HepG2 (cell line): Measurements from ENCODE around the gene ATG2A. TPM values are rescaled to one million over a fixed set of nuclear protein-coding genes. Genes with fewer than 3 reads are reported as not detected.

Experiments
- ARID2 ChIP-seq: sonication (generic); formaldehyde crosslinking; IDR thresholded peaks from 2 replicates; pipeline ENCODE4 v1.8.1; 2022; ENCODE audit warnings: mild to moderate bottlenecking, missing genetic modification reagents, borderline replicate concordance
- BORCS8-MEF2B ChIP-seq: sonication (generic); formaldehyde crosslinking; IDR thresholded peaks from 2 replicates; pipeline ENCODE4 v1.8.0; 2022; ENCODE audit warnings: mild to moderate bottlenecking, missing genetic modification reagents
- CHD2 ChIP-seq: IDR thresholded peaks from 2 replicates; pipeline ENCODE4 v1.6.1; 2011; ENCODE audit warnings: low read depth, low read length, improper control_type of control experiment
- FOXK2 ChIP-seq: fragments of 450-650 bp; IDR thresholded peaks from 2 replicates; pipeline ENCODE4 v1.6.1; 2016
- HNRNPK ChIP-seq: fragments of 200-400 bp; formaldehyde crosslinking; IDR thresholded peaks from 2 replicates; pipeline ENCODE4 v1.6.1; 2018; ENCODE audit warnings: low read length, low read depth, moderate library complexity, mild to moderate bottlenecking; ENCODE audit not compliant: poor library complexity, severe bottlenecking
- JUN ChIP-seq: sonication (generic); formaldehyde crosslinking; IDR thresholded peaks from 2 replicates; pipeline ENCODE4 v1.4.0; 2020; ENCODE audit warnings: mild to moderate bottlenecking, missing genetic modification reagents
- NR2F1 ChIP-seq, 2 experiments: fragments of 450-650 bp in 1 of 2; formaldehyde crosslinking in 1 of 2; IDR thresholded peaks; 2 replicates each; pipeline versions ENCODE4 v1.5.0 to v1.6.1; 2016 to 2020; ENCODE audit warnings: mild to moderate bottlenecking in 1 of 2, missing compliant biosample characterization in 1 of 2, missing genetic modification reagents in 1 of 2, moderate library complexity in 1 of 2
- PAF1 ChIP-seq: IDR thresholded peaks from 2 replicates; pipeline ENCODE4 v1.6.1; 2016; ENCODE audit warnings: missing genetic modification reagents, missing compliant biosample characterization
- TOPORS ChIP-seq: sonication (generic); formaldehyde crosslinking; IDR thresholded peaks from 2 replicates; pipeline ENCODE4 v1.8.0; 2023; ENCODE audit warnings: mild to moderate bottlenecking, missing genetic modification reagents
- ZNF234 ChIP-seq: sonication (generic); formaldehyde crosslinking; conservative IDR thresholded peaks from 2 replicates; pipeline ENCODE4 v1.5.1; 2020; ENCODE audit warnings: mild to moderate bottlenecking, missing genetic modification reagents
- ZNF253 ChIP-seq: sonication (generic); formaldehyde crosslinking; IDR thresholded peaks from 2 replicates; pipeline ENCODE4 v1.8.0; 2022; ENCODE audit warnings: mild to moderate bottlenecking, missing genetic modification reagents, borderline replicate concordance
- ZNF333 ChIP-seq: sonication (generic); formaldehyde crosslinking; IDR thresholded peaks from 2 replicates; pipeline ENCODE4 v1.4.0; 2020; ENCODE audit warnings: mild to moderate bottlenecking, missing genetic modification reagents, borderline replicate concordance
- ZNF674 ChIP-seq: sonication (generic); formaldehyde crosslinking; IDR thresholded peaks from 2 replicates; pipeline ENCODE4 v1.5.0; 2020; ENCODE audit warnings: low read depth, mild to moderate bottlenecking, missing genetic modification reagents
- polyA plus RNA-seq, 8 experiments: library from polyadenylated mRNA; depleted of rRNA in 3 of 8; stranded (reverse) in 7 of 8; unstranded in 1 of 8; fragments of >200 nt; fragmentation: Illumina TruSeq in 4 of 8; extraction: Trizol in 4 of 8; gene quantifications; 2 replicates each; pipeline versions ENCODE4 v1.2.1 to v1.2.3, GENCODE V29; 2011 to 2016; ENCODE audit warnings: low read depth in 4 of 8, missing spikeins in 1 of 8, mixed read lengths in 1 of 8; ENCODE audit not compliant: insufficient read depth in 1 of 8
- total RNA-seq, 5 experiments: library from RNA; depleted of rRNA; stranded (reverse); fragments of >200 nt; fragmentation: Illumina TruSeq; extraction: Trizol; gene quantifications; 2 replicates each; pipeline ENCODE4 v1.2.3, GENCODE V29; 2016; ENCODE audit warnings: low read depth in 1 of 5
- TF ChIP-seq, protein P1 (sequence below): IDR thresholded peaks from 2 replicates; pipeline ENCODE4 v1.6.1; 2016; ENCODE audit warnings: low read depth, missing genetic modification reagents, missing compliant biosample characterization
- TF ChIP-seq, protein P2 (sequence below): sonication (generic); formaldehyde crosslinking; IDR thresholded peaks from 2 replicates; pipeline ENCODE4 v1.5.0; 2020; ENCODE audit warnings: mild to moderate bottlenecking, missing genetic modification reagents
- TF ChIP-seq, protein P3 (sequence below): sonication (generic); formaldehyde crosslinking; IDR thresholded peaks from 2 replicates; pipeline ENCODE4 v1.4.0; 2020; ENCODE audit warnings: missing genetic modification reagents, low read depth, mild to moderate bottlenecking, borderline replicate concordance
- TF ChIP-seq, protein P4 (sequence below): sonication (generic); formaldehyde crosslinking; conservative IDR thresholded peaks from 2 replicates; pipeline ENCODE4 v1.4.0; 2020; ENCODE audit warnings: missing genetic modification reagents
- TF ChIP-seq, protein P5 (sequence below): sonication (generic); formaldehyde crosslinking; IDR thresholded peaks from 2 replicates; pipeline ENCODE4 v1.5.1; 2020; ENCODE audit warnings: mild to moderate bottlenecking, missing genetic modification reagents, moderate library complexity

Gene ATG2A
- total and polyA plus RNA-seq, 2 of the 13 experiments (the other 11 are each of a cell fraction or from before 2014, with no cell fraction given), result 6.7 to 8.0 TPM

- TF ChIP-seq BORCS8-MEF2B (CRISPR knock-in tag) (no peak), ZNF333 (CRISPR knock-in tag) (peak; percentile 27; the same call in 1 of the 2 replicates), NR2F1 (CRISPR knock-in tag; IDR thresholded peaks at IDR 0.05) (peak in 1 of 2 experiments; percentile 61; a peak in 1 of 4 replicates), CHD2 (no peak), HNRNPK (no peak), JUN (CRISPR knock-in tag) (0 out of 2 replicates have a peak, but pooled peaks have one; percentile 30), ZNF234 (CRISPR knock-in tag) (no peak), ARID2 (no peak), PAF1 (no peak), ZNF674 (CRISPR knock-in tag) (no peak), TOPORS (no peak; the same call in 1 of the 2 replicates), ZNF253 (no peak), FOXK2 (no peak)
- TF ChIP-seq, protein P1, sequence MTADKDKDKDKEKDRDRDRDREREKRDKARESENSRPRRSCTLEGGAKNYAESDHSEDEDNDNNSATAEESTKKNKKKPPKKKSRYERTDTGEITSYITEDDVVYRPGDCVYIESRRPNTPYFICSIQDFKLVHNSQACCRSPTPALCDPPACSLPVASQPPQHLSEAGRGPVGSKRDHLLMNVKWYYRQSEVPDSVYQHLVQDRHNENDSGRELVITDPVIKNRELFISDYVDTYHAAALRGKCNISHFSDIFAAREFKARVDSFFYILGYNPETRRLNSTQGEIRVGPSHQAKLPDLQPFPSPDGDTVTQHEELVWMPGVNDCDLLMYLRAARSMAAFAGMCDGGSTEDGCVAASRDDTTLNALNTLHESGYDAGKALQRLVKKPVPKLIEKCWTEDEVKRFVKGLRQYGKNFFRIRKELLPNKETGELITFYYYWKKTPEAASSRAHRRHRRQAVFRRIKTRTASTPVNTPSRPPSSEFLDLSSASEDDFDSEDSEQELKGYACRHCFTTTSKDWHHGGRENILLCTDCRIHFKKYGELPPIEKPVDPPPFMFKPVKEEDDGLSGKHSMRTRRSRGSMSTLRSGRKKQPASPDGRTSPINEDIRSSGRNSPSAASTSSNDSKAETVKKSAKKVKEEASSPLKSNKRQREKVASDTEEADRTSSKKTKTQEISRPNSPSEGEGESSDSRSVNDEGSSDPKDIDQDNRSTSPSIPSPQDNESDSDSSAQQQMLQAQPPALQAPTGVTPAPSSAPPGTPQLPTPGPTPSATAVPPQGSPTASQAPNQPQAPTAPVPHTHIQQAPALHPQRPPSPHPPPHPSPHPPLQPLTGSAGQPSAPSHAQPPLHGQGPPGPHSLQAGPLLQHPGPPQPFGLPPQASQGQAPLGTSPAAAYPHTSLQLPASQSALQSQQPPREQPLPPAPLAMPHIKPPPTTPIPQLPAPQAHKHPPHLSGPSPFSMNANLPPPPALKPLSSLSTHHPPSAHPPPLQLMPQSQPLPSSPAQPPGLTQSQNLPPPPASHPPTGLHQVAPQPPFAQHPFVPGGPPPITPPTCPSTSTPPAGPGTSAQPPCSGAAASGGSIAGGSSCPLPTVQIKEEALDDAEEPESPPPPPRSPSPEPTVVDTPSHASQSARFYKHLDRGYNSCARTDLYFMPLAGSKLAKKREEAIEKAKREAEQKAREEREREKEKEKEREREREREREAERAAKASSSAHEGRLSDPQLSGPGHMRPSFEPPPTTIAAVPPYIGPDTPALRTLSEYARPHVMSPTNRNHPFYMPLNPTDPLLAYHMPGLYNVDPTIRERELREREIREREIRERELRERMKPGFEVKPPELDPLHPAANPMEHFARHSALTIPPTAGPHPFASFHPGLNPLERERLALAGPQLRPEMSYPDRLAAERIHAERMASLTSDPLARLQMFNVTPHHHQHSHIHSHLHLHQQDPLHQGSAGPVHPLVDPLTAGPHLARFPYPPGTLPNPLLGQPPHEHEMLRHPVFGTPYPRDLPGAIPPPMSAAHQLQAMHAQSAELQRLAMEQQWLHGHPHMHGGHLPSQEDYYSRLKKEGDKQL (CRISPR knock-in tag), result no peak
- TF ChIP-seq, protein P2, sequence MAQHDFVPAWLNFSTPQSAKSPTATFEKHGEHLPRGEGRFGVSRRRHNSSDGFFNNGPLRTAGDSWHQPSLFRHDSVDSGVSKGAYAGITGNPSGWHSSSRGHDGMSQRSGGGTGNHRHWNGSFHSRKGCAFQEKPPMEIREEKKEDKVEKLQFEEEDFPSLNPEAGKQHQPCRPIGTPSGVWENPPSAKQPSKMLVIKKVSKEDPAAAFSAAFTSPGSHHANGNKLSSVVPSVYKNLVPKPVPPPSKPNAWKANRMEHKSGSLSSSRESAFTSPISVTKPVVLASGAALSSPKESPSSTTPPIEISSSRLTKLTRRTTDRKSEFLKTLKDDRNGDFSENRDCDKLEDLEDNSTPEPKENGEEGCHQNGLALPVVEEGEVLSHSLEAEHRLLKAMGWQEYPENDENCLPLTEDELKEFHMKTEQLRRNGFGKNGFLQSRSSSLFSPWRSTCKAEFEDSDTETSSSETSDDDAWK (CRISPR knock-in tag), result no peak
- TF ChIP-seq, protein P3, sequence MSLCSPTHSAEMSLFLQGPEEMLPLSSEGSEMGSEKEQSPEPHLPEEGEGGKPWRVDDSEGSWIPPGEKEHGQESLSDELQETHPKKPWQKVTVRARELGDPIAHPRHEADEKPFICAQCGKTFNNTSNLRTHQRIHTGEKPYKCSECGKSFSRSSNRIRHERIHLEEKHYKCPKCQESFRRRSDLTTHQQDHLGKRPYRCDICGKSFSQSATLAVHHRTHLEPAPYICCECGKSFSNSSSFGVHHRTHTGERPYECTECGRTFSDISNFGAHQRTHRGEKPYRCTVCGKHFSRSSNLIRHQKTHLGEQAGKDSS (CRISPR knock-in tag), result no peak; the same call in 1 of the 2 replicates
- TF ChIP-seq, protein P4, sequence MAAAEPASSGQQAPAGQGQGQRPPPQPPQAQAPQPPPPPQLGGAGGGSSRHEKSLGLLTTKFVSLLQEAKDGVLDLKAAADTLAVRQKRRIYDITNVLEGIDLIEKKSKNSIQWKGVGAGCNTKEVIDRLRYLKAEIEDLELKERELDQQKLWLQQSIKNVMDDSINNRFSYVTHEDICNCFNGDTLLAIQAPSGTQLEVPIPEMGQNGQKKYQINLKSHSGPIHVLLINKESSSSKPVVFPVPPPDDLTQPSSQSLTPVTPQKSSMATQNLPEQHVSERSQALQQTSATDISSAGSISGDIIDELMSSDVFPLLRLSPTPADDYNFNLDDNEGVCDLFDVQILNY, result no peak
- TF ChIP-seq, protein P5, sequence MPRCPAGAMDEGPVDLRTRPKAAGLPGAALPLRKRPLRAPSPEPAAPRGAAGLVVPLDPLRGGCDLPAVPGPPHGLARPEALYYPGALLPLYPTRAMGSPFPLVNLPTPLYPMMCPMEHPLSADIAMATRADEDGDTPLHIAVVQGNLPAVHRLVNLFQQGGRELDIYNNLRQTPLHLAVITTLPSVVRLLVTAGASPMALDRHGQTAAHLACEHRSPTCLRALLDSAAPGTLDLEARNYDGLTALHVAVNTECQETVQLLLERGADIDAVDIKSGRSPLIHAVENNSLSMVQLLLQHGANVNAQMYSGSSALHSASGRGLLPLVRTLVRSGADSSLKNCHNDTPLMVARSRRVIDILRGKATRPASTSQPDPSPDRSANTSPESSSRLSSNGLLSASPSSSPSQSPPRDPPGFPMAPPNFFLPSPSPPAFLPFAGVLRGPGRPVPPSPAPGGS (CRISPR knock-in tag), result peak; percentile 39; the same call in 1 of the 2 replicates
Measured at GRCh38 chr11:64893194-64894069, 23.6 kb downstream of the ATG2A start (continued).
